ENCODE results near the gene HEATR1.

DNA sequence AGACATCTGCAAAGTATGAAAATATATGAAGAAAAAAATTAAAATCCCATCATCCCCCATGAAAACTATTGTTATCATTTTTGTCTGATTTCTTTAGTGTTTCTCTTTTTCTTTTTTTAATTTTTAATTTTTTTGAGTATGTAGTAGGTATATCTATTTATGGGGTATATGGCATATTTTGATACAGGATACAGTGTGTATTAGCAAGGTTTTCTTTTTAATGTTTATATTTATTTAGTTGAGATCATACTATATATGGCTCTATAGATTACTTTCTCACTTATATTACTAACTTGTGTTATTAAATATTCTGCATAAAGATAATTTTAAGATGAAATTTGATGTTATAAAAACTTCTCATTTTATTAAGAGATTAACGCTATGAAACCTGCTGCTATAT lies 69.1 kb downstream of the HEATR1 start:
- TF ChIP-seq EZH2phosphoT487 (IDR thresholded peaks at IDR 0.05; ENCODE audit: borderline replicate concordance, low read depth): no peak
- TF ChIP-seq RAD21 (IDR thresholded peaks at IDR 0.05; ENCODE audit: low read length): no peak
- TF ChIP-seq, protein P1, sequence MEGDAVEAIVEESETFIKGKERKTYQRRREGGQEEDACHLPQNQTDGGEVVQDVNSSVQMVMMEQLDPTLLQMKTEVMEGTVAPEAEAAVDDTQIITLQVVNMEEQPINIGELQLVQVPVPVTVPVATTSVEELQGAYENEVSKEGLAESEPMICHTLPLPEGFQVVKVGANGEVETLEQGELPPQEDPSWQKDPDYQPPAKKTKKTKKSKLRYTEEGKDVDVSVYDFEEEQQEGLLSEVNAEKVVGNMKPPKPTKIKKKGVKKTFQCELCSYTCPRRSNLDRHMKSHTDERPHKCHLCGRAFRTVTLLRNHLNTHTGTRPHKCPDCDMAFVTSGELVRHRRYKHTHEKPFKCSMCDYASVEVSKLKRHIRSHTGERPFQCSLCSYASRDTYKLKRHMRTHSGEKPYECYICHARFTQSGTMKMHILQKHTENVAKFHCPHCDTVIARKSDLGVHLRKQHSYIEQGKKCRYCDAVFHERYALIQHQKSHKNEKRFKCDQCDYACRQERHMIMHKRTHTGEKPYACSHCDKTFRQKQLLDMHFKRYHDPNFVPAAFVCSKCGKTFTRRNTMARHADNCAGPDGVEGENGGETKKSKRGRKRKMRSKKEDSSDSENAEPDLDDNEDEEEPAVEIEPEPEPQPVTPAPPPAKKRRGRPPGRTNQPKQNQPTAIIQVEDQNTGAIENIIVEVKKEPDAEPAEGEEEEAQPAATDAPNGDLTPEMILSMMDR (IDR thresholded peaks at IDR 0.05): no peak
- no peak for TF ChIP-seq CHD2 (IDR thresholded peaks at IDR 0.05; ENCODE audit: low read length, partially characterized antibody)
- TF ChIP-seq, protein P2, sequence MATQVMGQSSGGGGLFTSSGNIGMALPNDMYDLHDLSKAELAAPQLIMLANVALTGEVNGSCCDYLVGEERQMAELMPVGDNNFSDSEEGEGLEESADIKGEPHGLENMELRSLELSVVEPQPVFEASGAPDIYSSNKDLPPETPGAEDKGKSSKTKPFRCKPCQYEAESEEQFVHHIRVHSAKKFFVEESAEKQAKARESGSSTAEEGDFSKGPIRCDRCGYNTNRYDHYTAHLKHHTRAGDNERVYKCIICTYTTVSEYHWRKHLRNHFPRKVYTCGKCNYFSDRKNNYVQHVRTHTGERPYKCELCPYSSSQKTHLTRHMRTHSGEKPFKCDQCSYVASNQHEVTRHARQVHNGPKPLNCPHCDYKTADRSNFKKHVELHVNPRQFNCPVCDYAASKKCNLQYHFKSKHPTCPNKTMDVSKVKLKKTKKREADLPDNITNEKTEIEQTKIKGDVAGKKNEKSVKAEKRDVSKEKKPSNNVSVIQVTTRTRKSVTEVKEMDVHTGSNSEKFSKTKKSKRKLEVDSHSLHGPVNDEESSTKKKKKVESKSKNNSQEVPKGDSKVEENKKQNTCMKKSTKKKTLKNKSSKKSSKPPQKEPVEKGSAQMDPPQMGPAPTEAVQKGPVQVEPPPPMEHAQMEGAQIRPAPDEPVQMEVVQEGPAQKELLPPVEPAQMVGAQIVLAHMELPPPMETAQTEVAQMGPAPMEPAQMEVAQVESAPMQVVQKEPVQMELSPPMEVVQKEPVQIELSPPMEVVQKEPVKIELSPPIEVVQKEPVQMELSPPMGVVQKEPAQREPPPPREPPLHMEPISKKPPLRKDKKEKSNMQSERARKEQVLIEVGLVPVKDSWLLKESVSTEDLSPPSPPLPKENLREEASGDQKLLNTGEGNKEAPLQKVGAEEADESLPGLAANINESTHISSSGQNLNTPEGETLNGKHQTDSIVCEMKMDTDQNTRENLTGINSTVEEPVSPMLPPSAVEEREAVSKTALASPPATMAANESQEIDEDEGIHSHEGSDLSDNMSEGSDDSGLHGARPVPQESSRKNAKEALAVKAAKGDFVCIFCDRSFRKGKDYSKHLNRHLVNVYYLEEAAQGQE (IDR thresholded peaks at IDR 0.05; ENCODE audit: low read depth, low read length): no peak
- TF ChIP-seq, protein P3, sequence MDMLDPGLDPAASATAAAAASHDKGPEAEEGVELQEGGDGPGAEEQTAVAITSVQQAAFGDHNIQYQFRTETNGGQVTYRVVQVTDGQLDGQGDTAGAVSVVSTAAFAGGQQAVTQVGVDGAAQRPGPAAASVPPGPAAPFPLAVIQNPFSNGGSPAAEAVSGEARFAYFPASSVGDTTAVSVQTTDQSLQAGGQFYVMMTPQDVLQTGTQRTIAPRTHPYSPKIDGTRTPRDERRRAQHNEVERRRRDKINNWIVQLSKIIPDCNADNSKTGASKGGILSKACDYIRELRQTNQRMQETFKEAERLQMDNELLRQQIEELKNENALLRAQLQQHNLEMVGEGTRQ (IDR thresholded peaks at IDR 0.05; ENCODE audit: borderline replicate concordance, low read depth, low read length): no peak
- no peak for TF ChIP-seq JUND (IDR thresholded peaks at IDR 0.05)
- no peak for TF ChIP-seq MXI1 (IDR thresholded peaks at IDR 0.05; ENCODE audit: low read depth, low read length)
- no peak for TF ChIP-seq POLR2AphosphoS5 (IDR thresholded peaks at IDR 0.05; ENCODE audit: low read depth, low read length)
- TF ChIP-seq RXRA (IDR thresholded peaks at IDR 0.05; ENCODE audit: borderline replicate concordance, low read depth): no peak
- no peak for TF ChIP-seq TAF1 (IDR thresholded peaks at IDR 0.05; ENCODE audit: borderline replicate concordance, low read depth, low read length)
- TF ChIP-seq, protein P4, sequence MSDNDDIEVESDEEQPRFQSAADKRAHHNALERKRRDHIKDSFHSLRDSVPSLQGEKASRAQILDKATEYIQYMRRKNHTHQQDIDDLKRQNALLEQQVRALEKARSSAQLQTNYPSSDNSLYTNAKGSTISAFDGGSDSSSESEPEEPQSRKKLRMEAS (IDR thresholded peaks at IDR 0.05; ENCODE audit: low read depth): no peak
- TF ChIP-seq NFIC (IDR thresholded peaks at IDR 0.05; ENCODE audit: borderline replicate concordance): no peak
